VCaP (cell line): ENCODE measurements around the gene EBF4.

Source experiments
- H3K27ac ChIP-seq: fragments of 450-650 bp; 2 replicates; pipeline ENCODE4 v1.5.1; 2017
- TF ChIP-seq, protein P1 (sequence below): fragments of 450-650 bp; conservative IDR thresholded peaks from 2 replicates; pipeline ENCODE4 v1.5.1; 2017; ENCODE audit warnings: mild to moderate bottlenecking, moderate library complexity

EBF4 gene

DNA sequence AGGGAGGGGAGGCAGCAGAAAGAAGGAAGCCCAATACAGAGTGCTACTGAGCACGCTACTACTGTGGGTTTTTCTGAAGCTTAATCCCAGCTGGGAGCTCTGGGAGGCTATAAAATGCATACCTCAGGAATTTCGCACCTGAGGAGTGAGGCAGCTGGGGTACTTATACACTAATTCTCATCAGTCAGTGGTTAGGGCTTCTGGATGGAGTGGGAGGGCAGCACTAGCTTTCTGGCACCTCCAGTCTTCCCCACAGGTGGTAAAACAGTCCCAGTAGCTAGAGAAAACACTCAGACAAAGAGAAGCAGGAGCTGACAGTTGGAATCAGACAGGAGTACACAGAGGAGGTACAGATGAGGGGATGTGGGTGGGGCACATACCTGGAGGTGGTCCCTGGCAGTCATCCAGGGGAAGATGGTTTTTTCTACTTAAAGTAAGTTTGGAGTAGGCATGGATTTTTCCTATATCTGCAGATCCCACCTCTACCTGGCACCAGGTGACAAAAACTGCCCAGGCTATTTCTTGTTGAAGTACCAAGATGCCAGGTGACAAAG lies 70.1 kb downstream of the EBF4 start:
- H3K27ac ChIP-seq: no peak overlapping the region
- TF ChIP-seq, protein P1, sequence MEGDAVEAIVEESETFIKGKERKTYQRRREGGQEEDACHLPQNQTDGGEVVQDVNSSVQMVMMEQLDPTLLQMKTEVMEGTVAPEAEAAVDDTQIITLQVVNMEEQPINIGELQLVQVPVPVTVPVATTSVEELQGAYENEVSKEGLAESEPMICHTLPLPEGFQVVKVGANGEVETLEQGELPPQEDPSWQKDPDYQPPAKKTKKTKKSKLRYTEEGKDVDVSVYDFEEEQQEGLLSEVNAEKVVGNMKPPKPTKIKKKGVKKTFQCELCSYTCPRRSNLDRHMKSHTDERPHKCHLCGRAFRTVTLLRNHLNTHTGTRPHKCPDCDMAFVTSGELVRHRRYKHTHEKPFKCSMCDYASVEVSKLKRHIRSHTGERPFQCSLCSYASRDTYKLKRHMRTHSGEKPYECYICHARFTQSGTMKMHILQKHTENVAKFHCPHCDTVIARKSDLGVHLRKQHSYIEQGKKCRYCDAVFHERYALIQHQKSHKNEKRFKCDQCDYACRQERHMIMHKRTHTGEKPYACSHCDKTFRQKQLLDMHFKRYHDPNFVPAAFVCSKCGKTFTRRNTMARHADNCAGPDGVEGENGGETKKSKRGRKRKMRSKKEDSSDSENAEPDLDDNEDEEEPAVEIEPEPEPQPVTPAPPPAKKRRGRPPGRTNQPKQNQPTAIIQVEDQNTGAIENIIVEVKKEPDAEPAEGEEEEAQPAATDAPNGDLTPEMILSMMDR: no peak

DNA sequence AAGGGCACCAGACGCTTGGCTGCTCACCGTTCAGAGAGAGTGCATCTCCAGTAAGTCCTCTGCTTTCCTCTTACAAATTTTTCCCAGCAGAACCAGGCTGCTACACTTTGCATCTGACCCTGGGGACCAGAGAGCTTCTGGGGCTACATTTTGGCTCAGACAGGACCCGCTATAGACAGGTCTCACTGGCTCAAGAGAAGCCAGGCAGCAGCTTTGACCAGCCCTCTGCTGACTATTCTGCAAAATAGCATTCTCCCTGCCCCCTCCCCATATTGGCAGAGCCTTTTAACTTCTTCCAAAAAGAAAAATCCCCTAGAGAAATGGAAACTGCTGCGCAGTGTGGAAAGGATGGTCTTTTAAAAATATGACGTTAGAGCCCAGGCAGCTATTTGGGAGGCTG lies 70.6 kb downstream of the EBF4 start:
- no peak overlapping the region for H3K27ac ChIP-seq
- TF ChIP-seq, protein P1: no peak

DNA sequence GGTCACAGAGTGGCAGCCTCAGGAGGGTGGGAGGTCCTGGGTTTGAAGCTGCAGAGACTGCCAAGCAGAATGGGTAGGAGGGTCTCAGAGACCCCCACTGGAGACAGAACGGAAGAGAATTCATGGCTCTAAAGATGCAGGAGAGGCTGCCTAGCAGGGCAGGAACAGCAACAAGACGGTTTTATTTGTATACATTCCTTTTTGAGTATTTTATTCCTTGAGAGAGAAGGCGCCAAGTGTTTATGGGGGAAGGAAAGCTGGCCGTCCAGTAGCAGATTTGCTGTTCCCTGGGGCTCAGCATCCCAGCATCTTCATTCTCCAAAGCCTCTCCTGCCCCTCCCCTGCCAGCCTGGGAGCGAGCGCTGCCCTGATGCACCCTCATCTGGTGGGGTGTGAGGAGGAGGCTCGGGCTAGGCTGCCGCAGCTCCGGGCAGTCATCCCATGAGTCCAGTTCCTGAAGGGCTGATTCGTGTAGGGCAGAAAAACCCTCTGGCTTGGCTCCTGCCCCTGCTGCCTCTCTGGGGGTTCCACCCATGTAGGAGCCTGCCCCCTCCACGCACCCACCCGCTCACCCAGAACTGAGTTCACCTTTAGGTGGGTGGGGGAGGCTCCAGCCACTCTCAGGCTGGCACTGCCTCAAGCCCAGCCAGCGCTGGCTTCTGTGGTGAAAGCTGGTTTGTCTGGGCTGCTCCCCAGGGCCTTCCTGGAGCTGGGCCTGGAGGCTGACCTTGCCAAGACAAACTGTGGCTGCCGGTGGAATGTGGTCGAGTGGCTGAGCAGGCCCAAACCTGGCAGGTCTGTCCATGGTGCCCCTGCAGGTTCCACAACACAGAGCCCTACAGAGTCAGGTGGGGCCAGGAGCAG lies 75.4 kb downstream of the EBF4 start:
- TF ChIP-seq, protein P1: no peak
- peak overlapping the region; percentile 98 for H3K27ac ChIP-seq

DNA sequence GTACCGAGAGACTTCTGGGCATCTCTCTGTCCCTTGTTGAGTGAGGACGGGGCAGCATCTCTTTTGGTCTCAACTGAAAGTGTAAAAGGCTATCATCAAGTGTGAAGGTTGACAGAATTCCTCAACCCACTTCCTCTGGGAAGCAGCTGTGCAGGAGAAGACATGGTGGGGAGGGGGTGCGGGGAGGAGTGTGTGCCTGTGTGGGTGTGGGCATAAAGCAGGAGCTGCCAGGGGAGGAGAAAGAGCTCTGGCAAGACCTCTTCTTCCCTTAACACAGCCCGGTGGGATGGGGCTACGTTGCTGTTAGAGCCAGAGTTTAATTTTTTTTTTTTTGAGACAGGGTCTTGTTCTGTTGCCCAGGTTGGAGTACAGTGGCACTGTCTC lies 76.0 kb downstream of the EBF4 start:
- peak overlapping the region; percentile 98 for H3K27ac ChIP-seq
- TF ChIP-seq, protein P1: no peak

DNA sequence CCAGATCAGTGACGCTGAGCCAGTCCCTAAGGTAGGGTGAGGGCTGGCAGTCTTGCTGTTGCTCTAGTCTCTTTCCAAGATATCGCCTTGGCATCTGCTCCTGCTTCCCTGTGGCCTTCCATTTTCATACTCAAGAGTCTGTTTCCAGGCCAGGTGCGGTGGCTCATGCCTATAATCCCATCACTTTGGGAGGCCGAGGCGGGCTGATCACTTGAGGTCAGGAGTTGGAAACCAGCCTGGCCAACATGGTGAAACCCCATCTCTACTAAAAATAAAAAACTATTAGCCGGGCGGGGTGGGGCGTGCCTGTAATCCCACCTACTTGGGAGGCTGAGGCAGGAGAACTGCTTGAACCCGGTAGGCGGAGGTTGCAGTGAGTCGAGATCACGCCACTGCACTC lies 77.5 kb downstream of the EBF4 start:
- H3K27ac ChIP-seq: peak overlapping the region; percentile 98; the same call in 1 of the 2 replicates

DNA sequence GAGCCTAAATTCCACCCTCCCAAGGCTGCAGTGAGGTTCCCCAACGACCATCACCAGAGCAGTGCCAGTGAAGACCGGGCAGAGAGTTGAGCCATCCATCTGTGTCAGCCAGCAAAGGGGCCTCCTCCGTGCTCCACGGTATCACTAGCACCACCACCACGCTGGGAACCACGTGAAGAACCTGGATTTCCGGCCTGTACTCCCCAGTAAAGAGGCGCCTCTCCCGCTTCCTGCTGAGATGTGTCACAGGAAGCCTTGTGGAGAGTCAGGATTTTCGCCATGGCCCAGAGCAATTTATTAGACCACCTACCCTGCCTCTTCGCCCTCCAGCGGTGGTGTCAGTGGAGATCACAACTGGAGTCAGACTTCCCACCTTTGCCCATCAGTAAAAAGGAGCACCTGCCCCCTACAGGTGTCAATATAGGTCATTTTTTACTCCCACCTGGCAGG lies 79.1 kb downstream of the EBF4 start:
- no peak overlapping the region; the same call in 1 of the 2 replicates for H3K27ac ChIP-seq
- TF ChIP-seq, protein P1: no peak

DNA sequence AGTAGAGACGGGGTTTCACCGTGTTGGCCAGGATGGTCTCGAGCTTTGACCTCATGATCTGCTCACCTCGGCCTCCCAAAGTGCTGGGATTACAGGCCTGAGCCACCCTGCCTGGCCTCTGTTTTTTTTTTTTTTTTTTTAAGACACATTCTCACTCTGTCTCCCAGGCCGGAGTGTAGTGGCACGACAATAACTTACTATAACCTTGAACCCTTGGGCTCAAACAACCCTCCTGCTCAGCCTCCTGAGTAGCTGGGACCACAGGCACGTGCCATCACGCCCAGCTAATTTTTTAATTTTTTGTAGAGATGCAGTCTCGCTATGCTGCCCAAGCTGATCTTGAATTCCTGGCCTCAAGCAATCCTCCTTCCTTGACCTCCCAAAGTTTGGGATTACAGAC lies 81.2 kb downstream of the EBF4 start:
- TF ChIP-seq, protein P1: no peak

DNA sequence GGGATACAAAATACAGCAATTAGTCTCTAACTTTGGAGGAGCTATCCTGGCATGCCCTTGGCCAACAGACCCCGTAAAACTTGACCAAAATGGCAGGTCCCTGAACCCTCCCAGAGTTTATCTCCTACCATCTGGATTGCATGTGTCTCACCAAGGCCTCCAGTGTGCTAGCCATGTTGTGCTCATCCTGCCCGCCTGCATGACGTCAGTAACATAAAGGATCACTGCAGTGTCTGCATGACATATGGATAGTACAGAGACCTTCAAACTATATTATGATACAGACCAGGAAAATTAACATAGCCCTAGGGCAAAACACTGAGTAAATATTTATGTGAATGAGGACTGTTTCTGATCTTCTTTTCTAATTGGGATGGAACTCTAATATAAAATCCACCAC lies 82.6 kb downstream of the EBF4 start:
- H3K27ac ChIP-seq: no peak overlapping the region
- TF ChIP-seq, protein P1: no peak

More for the DNA sequence above, 81.2 kb downstream of the EBF4 start:
- no peak overlapping the region for H3K27ac ChIP-seq
